Measurements from ENCODE around the gene LRRFIP2. TPM values are rescaled to one million over a fixed set of nuclear protein-coding genes. Genes with fewer than 3 reads are reported as not detected.
"Not testable (repeated sequence)": the region's sequence is repeated elsewhere in the genome, so short reads cannot be mapped to it uniquely, and the experiment has no call there.

LRRFIP2 gene
- polyA plus RNA-seq, 2 donors = 43.3 to 59.3 TPM

GRCh38 chr3:37054370-37054769, 120.0 kb downstream of the LRRFIP2 start:
- peaks cover 4 to 16% of the 10 kb centered on the region in 2 donors for H3K36me3 ChIP-seq (ENCODE audit: control insufficient read depth in 2 of 2, insufficient read depth in 2 of 2, low read length in 1 of 2)
- H3K4me1 ChIP-seq (ENCODE audit: control insufficient read depth in 2 of 2, insufficient read depth in 2 of 2, low read length in 1 of 2) = no peaks in the 10 kb centered on the region
- H3K9me3 ChIP-seq (ENCODE audit: control insufficient read depth in 2 of 2, insufficient read depth in 1 of 2, low read depth in 1 of 2, low read length in 1 of 2) = no peaks in the 10 kb centered on the region
- no peak overlapping the region for H3K4me3 ChIP-seq (ENCODE audit: low read depth in 1 of 2, low read length in 2 of 2)
- H3K27ac ChIP-seq (ENCODE audit: low read depth in 2 of 2, low read length in 1 of 2) = no peak overlapping the region
- H3K27me3 ChIP-seq (ENCODE audit: control insufficient read depth in 1 of 2, insufficient read depth in 2 of 2, low read length in 2 of 2) = no peaks in the 10 kb centered on the region
- WGBS, 2 donors = 58 to 64% methylated on average over 3 of the region's 3 CpGs

GRCh38 chr3:37053753-37054152, 120.6 kb downstream of the LRRFIP2 start:
- Histone ChIP-seq H3K4me1 (ENCODE audit: control insufficient read depth in 2 of 2, insufficient read depth in 2 of 2, low read length in 1 of 2) (no peaks in the 10 kb centered on the region), H3K36me3 (ENCODE audit: control insufficient read depth in 2 of 2, insufficient read depth in 2 of 2, low read length in 1 of 2) (peaks cover 4 to 22% of the 10 kb centered on the region in 2 donors), H3K9me3 (ENCODE audit: control insufficient read depth in 2 of 2, insufficient read depth in 1 of 2, low read depth in 1 of 2, low read length in 1 of 2) (no peaks in the 10 kb centered on the region), H3K4me3 (ENCODE audit: low read depth in 1 of 2, low read length in 2 of 2) (no peak overlapping the region), H3K27ac (ENCODE audit: low read depth in 2 of 2, low read length in 1 of 2) (no peak overlapping the region), H3K27me3 (ENCODE audit: control insufficient read depth in 1 of 2, insufficient read depth in 2 of 2, low read length in 2 of 2) (no peaks in the 10 kb centered on the region)
- 91% methylated on average over 2 of the region's 2 CpGs for WGBS, 2 donors

GRCh38 chr3:37053337-37053736, 121.0 kb downstream of the LRRFIP2 start:
- peaks cover 4 to 24% of the 10 kb centered on the region in 2 donors for H3K36me3 ChIP-seq (ENCODE audit: control insufficient read depth in 2 of 2, insufficient read depth in 2 of 2, low read length in 1 of 2)
- no peak overlapping the region for H3K27ac ChIP-seq (ENCODE audit: low read depth in 2 of 2, low read length in 1 of 2)
- H3K4me1 ChIP-seq (ENCODE audit: control insufficient read depth in 2 of 2, insufficient read depth in 2 of 2, low read length in 1 of 2) = no peaks in the 10 kb centered on the region
- 60 to 73% methylated on average over 6 of the region's 6 CpGs for WGBS, 2 donors
- no peaks in the 10 kb centered on the region for H3K9me3 ChIP-seq (ENCODE audit: control insufficient read depth in 2 of 2, insufficient read depth in 1 of 2, low read depth in 1 of 2, low read length in 1 of 2)
- no peaks in the 10 kb centered on the region for H3K27me3 ChIP-seq (ENCODE audit: control insufficient read depth in 1 of 2, insufficient read depth in 2 of 2, low read length in 2 of 2)
- H3K4me3 ChIP-seq (ENCODE audit: low read depth in 1 of 2, low read length in 2 of 2) = no peak overlapping the region

- Histone ChIP-seq H3K4me1 (ENCODE audit: control insufficient read depth in 2 of 2, insufficient read depth in 2 of 2, low read length in 1 of 2) (no peaks in the 10 kb centered on the region), H3K36me3 (ENCODE audit: control insufficient read depth in 2 of 2, insufficient read depth in 2 of 2, low read length in 1 of 2) (peaks cover 4 to 25% of the 10 kb centered on the region in 2 donors)
Observed at GRCh38 chr3:37052860-37053259, 121.5 kb downstream of the LRRFIP2 start.

GRCh38 chr3:37050282-37050681, 124.1 kb downstream of the LRRFIP2 start:
- peaks cover 0 to 26% of the 10 kb centered on the region in 2 donors for H3K36me3 ChIP-seq (ENCODE audit: control insufficient read depth in 2 of 2, insufficient read depth in 2 of 2, low read length in 1 of 2)
- H3K27me3 ChIP-seq (ENCODE audit: control insufficient read depth in 1 of 2, insufficient read depth in 2 of 2, low read length in 2 of 2) = no peaks in the 10 kb centered on the region
- H3K4me1 ChIP-seq (ENCODE audit: control insufficient read depth in 2 of 2, insufficient read depth in 2 of 2, low read length in 1 of 2) = no peaks in the 10 kb centered on the region
- no peak overlapping the region for H3K27ac ChIP-seq (ENCODE audit: low read depth in 2 of 2, low read length in 1 of 2)
- WGBS, 2 donors = 98 to 100% methylated on average over 1 of the region's 1 CpG
- H3K4me3 ChIP-seq (ENCODE audit: low read depth in 1 of 2, low read length in 2 of 2) = no peak overlapping the region
- H3K9me3 ChIP-seq (ENCODE audit: control insufficient read depth in 2 of 2, insufficient read depth in 1 of 2, low read depth in 1 of 2, low read length in 1 of 2) = no peaks in the 10 kb centered on the region

More at GRCh38 chr3:37052860-37053259, 121.5 kb downstream of the LRRFIP2 start:
- H3K27ac ChIP-seq (ENCODE audit: low read depth in 2 of 2, low read length in 1 of 2) = no peak overlapping the region
- no peaks in the 10 kb centered on the region for H3K9me3 ChIP-seq (ENCODE audit: control insufficient read depth in 2 of 2, insufficient read depth in 1 of 2, low read depth in 1 of 2, low read length in 1 of 2)
- H3K27me3 ChIP-seq (ENCODE audit: control insufficient read depth in 1 of 2, insufficient read depth in 2 of 2, low read length in 2 of 2) = no peaks in the 10 kb centered on the region
- no peak overlapping the region for H3K4me3 ChIP-seq (ENCODE audit: low read depth in 1 of 2, low read length in 2 of 2)

GRCh38 chr3:37042712-37043111, 131.7 kb downstream of the LRRFIP2 start:
- not testable (repeated sequence) for H3K4me3 ChIP-seq (ENCODE audit: low read depth in 1 of 2, low read length in 2 of 2); H3K4me1 ChIP-seq (ENCODE audit: control insufficient read depth in 2 of 2, insufficient read depth in 2 of 2, low read length in 1 of 2); H3K27ac ChIP-seq (ENCODE audit: low read depth in 2 of 2, low read length in 1 of 2); H3K27me3 ChIP-seq (ENCODE audit: control insufficient read depth in 1 of 2, insufficient read depth in 2 of 2, low read length in 2 of 2); H3K36me3 ChIP-seq (ENCODE audit: control insufficient read depth in 2 of 2, insufficient read depth in 2 of 2, low read length in 1 of 2); H3K9me3 ChIP-seq (ENCODE audit: control insufficient read depth in 2 of 2, insufficient read depth in 1 of 2, low read depth in 1 of 2, low read length in 1 of 2)
- whole genome bisulfite sequencing, 2 donors = 60 to 63% methylated on average over 3 of the region's 3 CpGs

GRCh38 chr3:37041546-37042195, 132.7 kb downstream of the LRRFIP2 start:
- H3K36me3 ChIP-seq (ENCODE audit: control insufficient read depth in 2 of 2, insufficient read depth in 2 of 2, low read length in 1 of 2) = peaks cover 3 to 4% of the 10 kb centered on the region in 2 donors
- WGBS, 2 donors = 36 to 38% methylated on average over 1 of the region's 1 CpG
- H3K4me1 ChIP-seq (ENCODE audit: control insufficient read depth in 2 of 2, insufficient read depth in 2 of 2, low read length in 1 of 2) = no peaks in the 10 kb centered on the region
- no peak overlapping the region for H3K27ac ChIP-seq (ENCODE audit: low read depth in 2 of 2, low read length in 1 of 2)
- no peaks in the 10 kb centered on the region for H3K9me3 ChIP-seq (ENCODE audit: control insufficient read depth in 2 of 2, insufficient read depth in 1 of 2, low read depth in 1 of 2, low read length in 1 of 2)
- no peak overlapping the region for H3K4me3 ChIP-seq (ENCODE audit: low read depth in 1 of 2, low read length in 2 of 2)
- H3K27me3 ChIP-seq (ENCODE audit: control insufficient read depth in 1 of 2, insufficient read depth in 2 of 2, low read length in 2 of 2) = no peaks in the 10 kb centered on the region

- Histone ChIP-seq H3K4me1 (ENCODE audit: control insufficient read depth in 2 of 2, insufficient read depth in 2 of 2, low read length in 1 of 2) (no peaks in the 10 kb centered on the region), H3K4me3 (ENCODE audit: low read depth in 1 of 2, low read length in 2 of 2) (no peak overlapping the region), H3K27me3 (ENCODE audit: control insufficient read depth in 1 of 2, insufficient read depth in 2 of 2, low read length in 2 of 2) (no peaks in the 10 kb centered on the region), H3K36me3 (ENCODE audit: control insufficient read depth in 2 of 2, insufficient read depth in 2 of 2, low read length in 1 of 2) (peaks cover 3 to 4% of the 10 kb centered on the region in 2 donors), H3K9me3 (ENCODE audit: control insufficient read depth in 2 of 2, insufficient read depth in 1 of 2, low read depth in 1 of 2, low read length in 1 of 2) (no peaks in the 10 kb centered on the region), H3K27ac (ENCODE audit: low read depth in 2 of 2, low read length in 1 of 2) (no peak overlapping the region)
- WGBS, 2 donors = 85 to 91% methylated on average over 1 of the region's 1 CpG
Observed at GRCh38 chr3:37040231-37040630, 134.2 kb downstream of the LRRFIP2 start.

- no peak overlapping the region for H3K27ac ChIP-seq (ENCODE audit: low read depth in 2 of 2, low read length in 1 of 2)
- H3K27me3 ChIP-seq (ENCODE audit: control insufficient read depth in 1 of 2, insufficient read depth in 2 of 2, low read length in 2 of 2) = no peaks in the 10 kb centered on the region
- H3K36me3 ChIP-seq (ENCODE audit: control insufficient read depth in 2 of 2, insufficient read depth in 2 of 2, low read length in 1 of 2) = peaks cover 3 to 4% of the 10 kb centered on the region in 2 donors
- H3K4me1 ChIP-seq (ENCODE audit: control insufficient read depth in 2 of 2, insufficient read depth in 2 of 2, low read length in 1 of 2) = no peaks in the 10 kb centered on the region
- 96 to 100% methylated on average over 1 of the region's 1 CpG for WGBS, 2 donors
- no peak overlapping the region for H3K4me3 ChIP-seq (ENCODE audit: low read depth in 1 of 2, low read length in 2 of 2)
- H3K9me3 ChIP-seq (ENCODE audit: control insufficient read depth in 2 of 2, insufficient read depth in 1 of 2, low read depth in 1 of 2, low read length in 1 of 2) = no peaks in the 10 kb centered on the region
Observed at GRCh38 chr3:37039161-37039846, 135.1 kb downstream of the LRRFIP2 start.

- H3K9me3 ChIP-seq (ENCODE audit: control insufficient read depth in 2 of 2, insufficient read depth in 1 of 2, low read depth in 1 of 2, low read length in 1 of 2) = no peaks in the 10 kb centered on the region
- 96 to 98% methylated on average over 3 of the region's 3 CpGs for WGBS, 2 donors
- no peaks in the 10 kb centered on the region for H3K27me3 ChIP-seq (ENCODE audit: control insufficient read depth in 1 of 2, insufficient read depth in 2 of 2, low read length in 2 of 2)
- H3K36me3 ChIP-seq (ENCODE audit: control insufficient read depth in 2 of 2, insufficient read depth in 2 of 2, low read length in 1 of 2) = peaks cover 3 to 8% of the 10 kb centered on the region in 2 donors
- no peaks in the 10 kb centered on the region for H3K4me1 ChIP-seq (ENCODE audit: control insufficient read depth in 2 of 2, insufficient read depth in 2 of 2, low read length in 1 of 2)
- no peak overlapping the region for H3K4me3 ChIP-seq (ENCODE audit: low read depth in 1 of 2, low read length in 2 of 2)
- H3K27ac ChIP-seq (ENCODE audit: low read depth in 2 of 2, low read length in 1 of 2) = no peak overlapping the region
Observed at GRCh38 chr3:37037352-37037751, 137.0 kb downstream of the LRRFIP2 start.
